K562 (cell line): ENCODE data around the gene CNTD1. TPM values are rescaled to one million over a fixed set of nuclear protein-coding genes. Genes with fewer than 3 reads are reported as not detected.

ENCODE experiments used
- ASH1L ChIP-seq: fragments of 450-650 bp; IDR thresholded peaks from 2 replicates; pipeline ENCODE4 v1.6.1; 2018; ENCODE audit warnings: borderline replicate concordance, mild to moderate bottlenecking, low read depth; ENCODE audit not compliant: partially characterized antibody
- CAMTA2 ChIP-seq: fragments of 250-450 bp; sonication (Bioruptor Pico); conservative IDR thresholded peaks from 2 replicates; pipeline ENCODE4 v1.5.1; 2022
- CBX3 ChIP-seq, 2 experiments: IDR thresholded peaks; 1 replicate in 1 of 2; 2 replicates in 1 of 2; pipeline ENCODE4 v1.6.1; 2012; ENCODE audit warnings: inconsistent platforms in 2 of 2, low read length in 2 of 2, borderline replicate concordance in 1 of 2, control low read depth in 1 of 2
- FOXK1 ChIP-seq: sonication (generic); formaldehyde crosslinking; IDR thresholded peaks from 2 replicates; pipeline ENCODE4 v1.8.0; 2022; ENCODE audit warnings: missing genetic modification reagents, mild to moderate bottlenecking, borderline replicate concordance
- HDGF ChIP-seq: fragments of 450-650 bp; IDR thresholded peaks from 2 replicates; pipeline ENCODE4 v1.6.1; 2016
- SIRT6 ChIP-seq: IDR thresholded peaks from one replicate; pipeline ENCODE4 v1.6.1; 2012; ENCODE audit warnings: low read depth, mild to moderate bottlenecking, control low read depth, inconsistent platforms, low read length, moderate library complexity
- SRF ChIP-seq, 2 experiments: fragments of 250-450, 450-650 bp in 1 of 2; sonication (Bioruptor Pico) in 1 of 2; sonication (generic) in 1 of 2; formaldehyde crosslinking; IDR thresholded peaks; 2 replicates each; pipeline versions ENCODE4 v1.5.0 to v1.5.1; 2020 to 2022; ENCODE audit warnings: mild to moderate bottlenecking in 1 of 2, missing genetic modification reagents in 1 of 2
- ZFP30 ChIP-seq: fragments of 250-450 bp; sonication (Bioruptor Pico); IDR thresholded peaks from 2 replicates; pipeline ENCODE4 v1.8.0; 2022; ENCODE audit warnings: moderate library complexity, mild to moderate bottlenecking, inconsistent platforms, borderline replicate concordance
- polyA plus RNA-seq, 8 experiments: library from polyadenylated mRNA; depleted of rRNA in 4 of 8; stranded (reverse) in 5 of 8; unstranded in 3 of 8; fragments of >200 nt; fragmentation: Nextera tagmentation in 2 of 8; fragmentation: Illumina TruSeq in 1 of 8; extraction: Ambion mirVana in 2 of 8; extraction: Trizol in 1 of 8; gene quantifications; 2 replicates each; pipeline versions ENCODE4 v1.2.1 to v1.2.3, GENCODE V29; 2011 to 2014; ENCODE audit warnings: inconsistent platforms in 1 of 8, missing spikeins in 1 of 8
- total RNA-seq, 7 experiments: library from RNA; depleted of rRNA in 6 of 7; stranded (reverse); fragments of >200 nt in 6 of 7; fragmentation: Illumina TruSeq in 2 of 7; extraction: Trizol in 2 of 7; gene quantifications; 2 replicates each; pipeline versions ENCODE4 v1.2.1 to v1.2.3, GENCODE V29; 2011 to 2021; ENCODE audit warnings: low replicate concordance in 1 of 7
- TF ChIP-seq, protein P1 (sequence below), 2 experiments: fragments of 450-650 bp; formaldehyde crosslinking in 1 of 2; IDR thresholded peaks; 2 replicates each; pipeline versions ENCODE4 v1.4.0 to v1.6.1; 2014 to 2020; ENCODE audit warnings: mild to moderate bottlenecking in 2 of 2, borderline replicate concordance in 1 of 2, low read depth in 1 of 2
- TF ChIP-seq, protein P2 (sequence below): fragments of 450-650 bp; IDR thresholded peaks from 2 replicates; pipeline ENCODE4 v1.6.1; 2017; ENCODE audit warnings: antibody characterized with exemption
- TF ChIP-seq, protein P3 (sequence below): fragments of 250-450 bp; sonication (Bioruptor Pico); IDR thresholded peaks from 2 replicates; pipeline ENCODE4 v1.4.0; 2020
- TF ChIP-seq, protein P4 (sequence below), 2 experiments: IDR thresholded peaks in 1 of 2; conservative IDR thresholded peaks in 1 of 2; 2 replicates each; pipeline ENCODE4 v1.6.1; 2016; ENCODE audit warnings: low read depth in 2 of 2, mild to moderate bottlenecking in 1 of 2, missing compliant biosample characterization in 1 of 2, missing genetic modification characterization in 1 of 2, moderate library complexity in 1 of 2

Gene CNTD1
- total and polyA plus RNA-seq, 9 of the 15 experiments (the other 6 are each of a cell fraction or from before 2014, with no cell fraction given), result 0.12 to 0.86 (median 0.41) TPM; not detected in 1

DNA sequence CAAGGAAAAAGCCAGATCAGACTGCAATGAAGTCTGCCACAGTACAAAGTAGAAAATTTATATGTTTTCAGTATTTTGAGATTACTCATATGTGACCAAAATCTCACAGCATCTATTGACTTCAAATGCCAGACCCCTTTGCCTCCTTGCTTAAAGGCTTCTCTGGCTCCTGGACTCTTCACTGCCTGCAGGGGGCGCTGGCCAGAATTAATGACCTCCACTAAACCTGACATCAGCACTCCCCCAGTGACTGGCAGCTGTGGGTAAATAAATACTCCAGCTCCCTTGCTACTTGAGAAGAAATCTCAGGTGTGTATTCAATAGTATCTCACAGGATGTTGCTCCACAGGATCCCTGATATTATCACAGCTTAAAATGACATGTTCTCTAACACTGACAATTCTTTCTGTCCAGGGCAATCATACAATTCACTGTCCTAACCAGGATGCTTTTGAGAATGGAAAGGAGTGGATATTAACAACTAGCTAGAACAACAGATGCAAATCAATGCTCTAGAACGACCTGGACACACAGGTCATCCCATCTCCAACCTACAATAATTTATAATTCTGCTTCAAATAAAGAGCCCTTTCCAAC lies 21.4 kb downstream of the CNTD1 start (continued):
- TF ChIP-seq, protein P1, sequence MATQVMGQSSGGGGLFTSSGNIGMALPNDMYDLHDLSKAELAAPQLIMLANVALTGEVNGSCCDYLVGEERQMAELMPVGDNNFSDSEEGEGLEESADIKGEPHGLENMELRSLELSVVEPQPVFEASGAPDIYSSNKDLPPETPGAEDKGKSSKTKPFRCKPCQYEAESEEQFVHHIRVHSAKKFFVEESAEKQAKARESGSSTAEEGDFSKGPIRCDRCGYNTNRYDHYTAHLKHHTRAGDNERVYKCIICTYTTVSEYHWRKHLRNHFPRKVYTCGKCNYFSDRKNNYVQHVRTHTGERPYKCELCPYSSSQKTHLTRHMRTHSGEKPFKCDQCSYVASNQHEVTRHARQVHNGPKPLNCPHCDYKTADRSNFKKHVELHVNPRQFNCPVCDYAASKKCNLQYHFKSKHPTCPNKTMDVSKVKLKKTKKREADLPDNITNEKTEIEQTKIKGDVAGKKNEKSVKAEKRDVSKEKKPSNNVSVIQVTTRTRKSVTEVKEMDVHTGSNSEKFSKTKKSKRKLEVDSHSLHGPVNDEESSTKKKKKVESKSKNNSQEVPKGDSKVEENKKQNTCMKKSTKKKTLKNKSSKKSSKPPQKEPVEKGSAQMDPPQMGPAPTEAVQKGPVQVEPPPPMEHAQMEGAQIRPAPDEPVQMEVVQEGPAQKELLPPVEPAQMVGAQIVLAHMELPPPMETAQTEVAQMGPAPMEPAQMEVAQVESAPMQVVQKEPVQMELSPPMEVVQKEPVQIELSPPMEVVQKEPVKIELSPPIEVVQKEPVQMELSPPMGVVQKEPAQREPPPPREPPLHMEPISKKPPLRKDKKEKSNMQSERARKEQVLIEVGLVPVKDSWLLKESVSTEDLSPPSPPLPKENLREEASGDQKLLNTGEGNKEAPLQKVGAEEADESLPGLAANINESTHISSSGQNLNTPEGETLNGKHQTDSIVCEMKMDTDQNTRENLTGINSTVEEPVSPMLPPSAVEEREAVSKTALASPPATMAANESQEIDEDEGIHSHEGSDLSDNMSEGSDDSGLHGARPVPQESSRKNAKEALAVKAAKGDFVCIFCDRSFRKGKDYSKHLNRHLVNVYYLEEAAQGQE (IDR thresholded peaks at IDR 0.05; ENCODE audit: borderline replicate concordance), result peak; percentile 32; the same call in 1 of the 2 replicates
- TF ChIP-seq, protein P1 (CRISPR knock-in tag; IDR thresholded peaks at IDR 0.05; ENCODE audit: low read depth), result no peak
- TF ChIP-seq CBX3 (IDR thresholded peaks at IDR 0.05; ENCODE audit: borderline replicate concordance in 1 of 2, low read length in 2 of 2), result 0 out of 3 replicates have a peak, but pooled peaks of 1 of the 2 experiments have one; percentile 14
- TF ChIP-seq, protein P2, sequence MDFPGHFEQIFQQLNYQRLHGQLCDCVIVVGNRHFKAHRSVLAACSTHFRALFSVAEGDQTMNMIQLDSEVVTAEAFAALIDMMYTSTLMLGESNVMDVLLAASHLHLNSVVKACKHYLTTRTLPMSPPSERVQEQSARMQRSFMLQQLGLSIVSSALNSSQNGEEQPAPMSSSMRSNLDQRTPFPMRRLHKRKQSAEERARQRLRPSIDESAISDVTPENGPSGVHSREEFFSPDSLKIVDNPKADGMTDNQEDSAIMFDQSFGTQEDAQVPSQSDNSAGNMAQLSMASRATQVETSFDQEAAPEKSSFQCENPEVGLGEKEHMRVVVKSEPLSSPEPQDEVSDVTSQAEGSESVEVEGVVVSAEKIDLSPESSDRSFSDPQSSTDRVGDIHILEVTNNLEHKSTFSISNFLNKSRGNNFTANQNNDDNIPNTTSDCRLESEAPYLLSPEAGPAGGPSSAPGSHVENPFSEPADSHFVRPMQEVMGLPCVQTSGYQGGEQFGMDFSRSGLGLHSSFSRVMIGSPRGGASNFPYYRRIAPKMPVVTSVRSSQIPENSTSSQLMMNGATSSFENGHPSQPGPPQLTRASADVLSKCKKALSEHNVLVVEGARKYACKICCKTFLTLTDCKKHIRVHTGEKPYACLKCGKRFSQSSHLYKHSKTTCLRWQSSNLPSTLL, result no peak
- no peak for TF ChIP-seq SIRT6
- TF ChIP-seq CAMTA2 (CRISPR knock-in tag), result no peak
- TF ChIP-seq SRF (CRISPR knock-in tag; IDR thresholded peaks at IDR 0.05), result no peak
- no peak for TF ChIP-seq FOXK1 (CRISPR knock-in tag)
- TF ChIP-seq ZFP30, result no peak
- TF ChIP-seq ASH1L, result no peak
- TF ChIP-seq, protein P3, sequence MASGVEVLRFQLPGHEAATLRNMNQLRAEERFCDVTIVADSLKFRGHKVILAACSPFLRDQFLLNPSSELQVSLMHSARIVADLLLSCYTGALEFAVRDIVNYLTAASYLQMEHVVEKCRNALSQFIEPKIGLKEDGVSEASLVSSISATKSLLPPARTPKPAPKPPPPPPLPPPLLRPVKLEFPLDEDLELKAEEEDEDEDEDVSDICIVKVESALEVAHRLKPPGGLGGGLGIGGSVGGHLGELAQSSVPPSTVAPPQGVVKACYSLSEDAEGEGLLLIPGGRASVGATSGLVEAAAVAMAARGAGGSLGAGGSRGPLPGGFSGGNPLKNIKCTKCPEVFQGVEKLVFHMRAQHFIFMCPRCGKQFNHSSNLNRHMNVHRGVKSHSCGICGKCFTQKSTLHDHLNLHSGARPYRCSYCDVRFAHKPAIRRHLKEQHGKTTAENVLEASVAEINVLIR (CRISPR knock-in tag), result no peak
- TF ChIP-seq, protein P4, sequence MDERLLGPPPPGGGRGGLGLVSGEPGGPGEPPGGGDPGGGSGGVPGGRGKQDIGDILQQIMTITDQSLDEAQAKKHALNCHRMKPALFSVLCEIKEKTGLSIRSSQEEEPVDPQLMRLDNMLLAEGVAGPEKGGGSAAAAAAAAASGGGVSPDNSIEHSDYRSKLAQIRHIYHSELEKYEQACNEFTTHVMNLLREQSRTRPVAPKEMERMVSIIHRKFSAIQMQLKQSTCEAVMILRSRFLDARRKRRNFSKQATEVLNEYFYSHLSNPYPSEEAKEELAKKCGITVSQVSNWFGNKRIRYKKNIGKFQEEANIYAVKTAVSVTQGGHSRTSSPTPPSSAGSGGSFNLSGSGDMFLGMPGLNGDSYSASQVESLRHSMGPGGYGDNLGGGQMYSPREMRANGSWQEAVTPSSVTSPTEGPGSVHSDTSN (CRISPR knock-in tag; IDR thresholded peaks at IDR 0.05; ENCODE audit: low read depth), result no peak
- TF ChIP-seq, protein P4 (tag; conservative IDR thresholded peaks at IDR 0.05; ENCODE audit: low read depth), result peak; percentile 79
- TF ChIP-seq HDGF, result no peak
